Urothelium cell line (cell line): ENCODE results near the gene CNFN.
A peak's percentile ranks its signal among the peaks of the same experiment; 100 is the strongest.

Source experiments
- DNase-seq: peaks from one replicate; pipeline ENCODE4 v3.0.0; 2011; ENCODE audit warnings: low spot score, mixed read lengths
- FAIRE-seq: peaks from 2 replicates; lab custom pipeline; 2011; peaks lifted over from hg19 to GRCh38; lab: Jason Lieb, UNC

Gene CNFN

GRCh38 chr19:42389899-42390298 is at the start of gene CNFN:
CNFN (minus strand) TSS chr19:42390297; CDS start chr19:42389037, 1,260 bp downstream.
- DNase-seq: no peak
- FAIRE-seq: no peak

GRCh38 chr19:42436006-42436405 is 45.9 kb upstream of the CNFN start:
- no peak for FAIRE-seq
- no peak for DNase-seq

GRCh38 chr19:42435316-42435715 is 45.2 kb upstream of the CNFN start:
- FAIRE-seq (no peak), DNase-seq (no peak)

GRCh38 chr19:42433503-42434260 is 43.6 kb upstream of the CNFN start:
- FAIRE-seq: no peak
- peak; percentile 50 for DNase-seq

GRCh38 chr19:42431486-42431885 is 41.4 kb upstream of the CNFN start:
- no peak for FAIRE-seq
- DNase-seq: no peak

- FAIRE-seq (no peak), DNase-seq (no peak)
Observed at GRCh38 chr19:42428676-42429075, 38.6 kb upstream of the CNFN start.

- FAIRE-seq (no peak), DNase-seq (no peak)
Observed at GRCh38 chr19:42427313-42427712, 37.2 kb upstream of the CNFN start, which contains the start of gene LIPE. LIPE (minus strand) TSS chr19:42427388; CDS start chr19:42427149, 239 bp downstream.

- FAIRE-seq: no peak
- no peak for DNase-seq
Observed at GRCh38 chr19:42426643-42427042, 36.5 kb upstream of the CNFN start.

- DNase-seq (no peak), FAIRE-seq (no peak)
Observed at GRCh38 chr19:42424712-42425131, 34.6 kb upstream of the CNFN start.

GRCh38 chr19:42424345-42424707 is 34.2 kb upstream of the CNFN start:
- FAIRE-seq (no peak), DNase-seq (no peak)

- FAIRE-seq (no peak), DNase-seq (peak; percentile 95)
Observed at GRCh38 chr19:42423462-42424344, 33.6 kb upstream of the CNFN start.

- DNase-seq: peak; percentile 47
- no peak for FAIRE-seq
Observed at GRCh38 chr19:42422901-42423461, 32.9 kb upstream of the CNFN start.

GRCh38 chr19:42422092-42422900 is 32.2 kb upstream of the CNFN start:
- DNase-seq (no peak), FAIRE-seq (no peak)

- FAIRE-seq (no peak), DNase-seq (no peak)
Observed at GRCh38 chr19:42421591-42422031, 31.5 kb upstream of the CNFN start.

- no peak for FAIRE-seq
- DNase-seq: no peak
Observed at GRCh38 chr19:42421101-42421500, 31.0 kb upstream of the CNFN start.

- peak; percentile 74 for DNase-seq
- FAIRE-seq: no peak
Observed at GRCh38 chr19:42420055-42420544, 30.0 kb upstream of the CNFN start.

GRCh38 chr19:42419309-42419708 is 29.2 kb upstream of the CNFN start:
- no peak for FAIRE-seq
- DNase-seq: no peak

GRCh38 chr19:42412661-42413076 is 22.6 kb upstream of the CNFN start:
- DNase-seq: no peak
- FAIRE-seq: no peak

GRCh38 chr19:42412227-42412626 is 22.1 kb upstream of the CNFN start:
- no peak for FAIRE-seq

GRCh38 chr19:42411581-42412178 is 21.6 kb upstream of the CNFN start:
- DNase-seq (no peak), FAIRE-seq (no peak)

More at GRCh38 chr19:42412227-42412626, 22.1 kb upstream of the CNFN start:
- no peak for DNase-seq
